NCI-H748 (cell line): ENCODE data around the gene MACROD2.
"Not testable (repeated sequence)": the region's sequence is repeated elsewhere in the genome, so short reads cannot be mapped to it uniquely, and the experiment has no call there.

Source experiments
- DNase-seq: peaks from one replicate; lab custom pipeline; 2025; ENCODE audit not compliant: unreplicated experiment; lab: John Stamatoyannopoulos, UW

The MACROD2 gene

GRCh38 chr20:14925300-14925699, 930.0 kb downstream of the MACROD2 start:
- DNase-seq: no peak

- not testable (repeated sequence) for DNase-seq
Measured at GRCh38 chr20:14926436-14926835, 931.1 kb downstream of the MACROD2 start.

- DNase-seq: peak; percentile 89
Measured at GRCh38 chr20:14928083-14928482, 932.8 kb downstream of the MACROD2 start.

- no peak for DNase-seq
Measured at GRCh38 chr20:14929388-14929787, 934.1 kb downstream of the MACROD2 start.

- no peak for DNase-seq
Measured at GRCh38 chr20:14932040-14932439, 936.7 kb downstream of the MACROD2 start.

- no peak for DNase-seq
Measured at GRCh38 chr20:14935285-14935684, 940.0 kb downstream of the MACROD2 start.

- no peak for DNase-seq
Measured at GRCh38 chr20:14937021-14937420, 941.7 kb downstream of the MACROD2 start.

- no peak for DNase-seq
Measured at GRCh38 chr20:14937846-14938245, 942.5 kb downstream of the MACROD2 start.

GRCh38 chr20:14947536-14947935, 952.2 kb downstream of the MACROD2 start:
- DNase-seq: no peak

GRCh38 chr20:14947946-14948345, 952.6 kb downstream of the MACROD2 start:
- no peak for DNase-seq

GRCh38 chr20:14948416-14948815, 953.1 kb downstream of the MACROD2 start:
- peak; percentile 31 for DNase-seq

GRCh38 chr20:14950633-14951032, 955.3 kb downstream of the MACROD2 start:
- no peak for DNase-seq

GRCh38 chr20:14951105-14951504, 955.8 kb downstream of the MACROD2 start:
- DNase-seq: no peak

- no peak for DNase-seq
Measured at GRCh38 chr20:14951707-14952418, 956.5 kb downstream of the MACROD2 start.

GRCh38 chr20:14953736-14954135, 958.4 kb downstream of the MACROD2 start:
- peak; percentile 28 for DNase-seq

- peak; percentile 48 for DNase-seq
Measured at GRCh38 chr20:14955399-14955798, 960.1 kb downstream of the MACROD2 start.

- DNase-seq: peak; percentile 49
Measured at GRCh38 chr20:14956026-14956425, 960.7 kb downstream of the MACROD2 start.

GRCh38 chr20:14956538-14956937, 961.2 kb downstream of the MACROD2 start:
- DNase-seq: peak; percentile 66

GRCh38 chr20:14957402-14957801, 962.1 kb downstream of the MACROD2 start:
- DNase-seq: no peak

GRCh38 chr20:14958626-14959025, 963.3 kb downstream of the MACROD2 start:
- no peak for DNase-seq

- no peak for DNase-seq
Measured at GRCh38 chr20:14959506-14960475, 964.5 kb downstream of the MACROD2 start.

- DNase-seq: no peak
Measured at GRCh38 chr20:14960831-14961230, 965.5 kb downstream of the MACROD2 start.
